ENCODE data around the gene AK5.

- TF ChIP-seq CTCF (IDR thresholded peaks at IDR 0.05; ENCODE audit: low read depth, low read length, poor library complexity, severe bottlenecking) (no peak), EZH2phosphoT487 (IDR thresholded peaks at IDR 0.05; ENCODE audit: borderline replicate concordance, low read length) (no peak)
Measured at GRCh38 chr1:77543822-77544448, 262.1 kb downstream of the AK5 start.
